Measurements from ENCODE around the gene ZNF629. TPM values are rescaled to one million over a fixed set of nuclear protein-coding genes. Genes with fewer than 3 reads are reported as not detected.

The ZNF629 gene
- total and polyA plus RNA-seq, 2 of the 4 experiments (the other 2 are of a cell fraction) = 7.3 to 9.1 TPM

- Histone ChIP-seq H3K4ac (ENCODE audit: low read depth, low read length) (peak overlapping the region; percentile 93), H2AK5ac (ENCODE audit: low read depth, low read length) (peak overlapping the region; percentile 82), H3K4me1 (ENCODE audit: control insufficient read depth, insufficient read depth, low read length) (peaks cover 8% of the 10 kb centered on the region), H3K27me3 (ENCODE audit: control insufficient read depth, insufficient read depth, low read length) (no peaks in the 10 kb centered on the region), H2BK120ac (ENCODE audit: low read depth, low read length) (peak overlapping the region; percentile 79), H3K79me1 (ENCODE audit: low read depth in 1 of 2, low read length in 2 of 2) (peaks cover 8 to 15% of the 10 kb centered on the region in 2 experiments; a peak in 3 of 4 replicates), H3K27ac (ENCODE audit: insufficient read depth, low read length) (peak overlapping the region; percentile 85), H3K56ac (ENCODE audit: extremely low read depth, insufficient read depth, low read length) (peak overlapping the region; percentile 78), H4K5ac (ENCODE audit: low read depth, low read length) (peak overlapping the region; percentile 100), H2AFZ (replicated peaks; ENCODE audit: low read length, poor library complexity) (peak overlapping the region; percentile 96), H3K4me2 (ENCODE audit: low read depth, low read length) (peak overlapping the region; percentile 99), H4K8ac (ENCODE audit: low read depth in 2 of 2, low read length in 2 of 2) (peak overlapping the region; percentile 99 to 100), H3K14ac (replicated peaks; ENCODE audit: low read depth, low read length) (peak overlapping the region; percentile 97), H4K91ac (ENCODE audit: insufficient read depth, low read depth, low read length) (peak overlapping the region; percentile 92), H3K23ac (ENCODE audit: low read depth, low read length) (peak overlapping the region; percentile 92), H3K36me3 (ENCODE audit: control insufficient read depth, insufficient read depth, low read length) (no peaks in the 10 kb centered on the region), H2AK9ac (replicated peaks; ENCODE audit: low read depth, low read length, poor library complexity) (peak overlapping the region; percentile 94), H2BK5ac (ENCODE audit: low read depth, low read length, poor library complexity, severe bottlenecking) (peak overlapping the region; percentile 77), H3K9me1 (ENCODE audit: insufficient read depth, low read length) (peaks cover 8% of the 10 kb centered on the region; the same call in 1 of the 2 replicates), H3K4me3 (ENCODE audit: insufficient read depth, low read depth, low read length) (peak overlapping the region; percentile 76), H3K9ac (ENCODE audit: low read depth, low read length) (peak overlapping the region; percentile 89), H3K18ac (ENCODE audit: low read depth, low read length) (peak overlapping the region; percentile 91), H2BK20ac (ENCODE audit: low read depth, low read length) (no peak overlapping the region), H4K20me1 (ENCODE audit: insufficient read depth, low read length) (no peaks in the 10 kb centered on the region), H3K9me3 (ENCODE audit: control insufficient read depth, insufficient read depth, low read length) (no peaks in the 10 kb centered on the region), H2BK15ac (ENCODE audit: low read depth, low read length) (peak overlapping the region; percentile 46; the same call in 1 of the 3 replicates)
- peak; percentile 74 for DNase-seq
- ChIA-PET CTCF (interaction anchor here (0.5 to 1.4 kb wide), 4 partner anchors 12 to 104 kb away, joined by 3 to 9 read pairs (median 4); no protein-coding TSS in a partner anchor), POLR2A (ENCODE audit: unreplicated experiment) (interaction anchor here (0.7 to 2.1 kb wide), 4 partner anchors 8 to 70 kb away, joined by 3 to 13 read pairs (median 8); partner anchors contain the start of gene ZNF629)
- no TSS peak for BruUV-seq (replicated peaks)
- in situ Hi-C loops (cut with MboI; ENCODE audit: low sequenced_read_pairs) = no loop called here
- TF ChIP-seq CEBPB (IDR thresholded peaks at IDR 0.05; ENCODE audit: low read depth, low read length) = no peak
- peak; percentile 82 for TF ChIP-seq POLR2A (IDR thresholded peaks at IDR 0.05; ENCODE audit: low read depth, low read length)
- peak; percentile 24; the same call in 1 of the 2 replicates for TF ChIP-seq ELK1 (IDR thresholded peaks at IDR 0.05; ENCODE audit: borderline replicate concordance, low read depth, low read length)
- TF ChIP-seq NFE2L2 (IDR thresholded peaks at IDR 0.05; ENCODE audit: low read depth, low read length) = no peak
- peak; percentile 46; the same call in 1 of the 2 replicates for TF ChIP-seq MXI1 (IDR thresholded peaks at IDR 0.05; ENCODE audit: borderline replicate concordance, low read depth, low read length)
- peak; percentile 82; the same call in 1 of the 2 replicates for TF ChIP-seq MAZ (IDR thresholded peaks at IDR 0.05; ENCODE audit: borderline replicate concordance, low read depth, low read length)
- dilution Hi-C loops (cut with HindIII; ENCODE audit: low sequenced_read_pairs, unreplicated experiment) = no loop called here
- peak; percentile 96 for ATAC-seq (ENCODE audit: low read depth)
- WGBS, 2 experiments (ENCODE audit: extremely low coverage in 2 of 2, insufficient read length in 1 of 2) = 5% methylated on average over 20 of the region's 62 CpGs; no CpG with 5 or more reads in 1 of the 2 experiments
- intact Hi-C loops (cut with micrococcal nuclease) = loop anchor here (1.0 to 2.0 kb wide), 2 partner anchors 18 to 69 kb away; partner anchors contain the start of gene ZNF629
Observed at GRCh38 chr16:30805370-30806169, 18.6 kb upstream of the ZNF629 start.

All from IMR-90 (cell line).